Smooth muscle cell (in vitro differentiated cells): ENCODE results near the gene DDAH1. TPM values are rescaled to one million over a fixed set of nuclear protein-coding genes. Genes with fewer than 3 reads are reported as not detected.

ENCODE experiments used
- DNase-seq: peaks from one replicate; lab custom pipeline; 2025; ENCODE audit not compliant: unreplicated experiment; lab: John Stamatoyannopoulos, UW
- H2AFZ ChIP-seq: fragments of 200-600 bp; sonication (generic); 2 replicates; pipeline ENCODE4 v1.6.0; 2016; ENCODE audit warnings: antibody characterized with exemption, low read depth, mild to moderate bottlenecking
- H3F3A ChIP-seq: fragments of 200-600 bp; sonication (generic); 2 replicates; pipeline ENCODE4 v1.6.0; 2017; ENCODE audit warnings: antibody characterized with exemption, low read depth
- H3K27ac ChIP-seq: fragments of 200-600 bp; sonication (generic); 2 replicates; pipeline ENCODE4 v1.5.1; 2016; ENCODE audit warnings: low read depth, mild to moderate bottlenecking
- H3K27me3 ChIP-seq: fragments of 200-600 bp; sonication (generic); 2 replicates; pipeline ENCODE4 v1.6.1; 2016; ENCODE audit warnings: low read depth, mild to moderate bottlenecking
- H3K36me3 ChIP-seq: fragments of 200-600 bp; sonication (generic); 2 replicates; pipeline ENCODE4 v1.5.1; 2016; ENCODE audit warnings: low read depth
- H3K4me1 ChIP-seq: fragments of 200-600 bp; sonication (generic); 2 replicates; pipeline ENCODE4 v1.5.1; 2016; ENCODE audit warnings: low read depth
- H3K4me2 ChIP-seq: fragments of 200-600 bp; sonication (generic); 2 replicates; pipeline ENCODE4 v1.6.0; 2016; ENCODE audit warnings: mild to moderate bottlenecking
- H3K4me3 ChIP-seq: fragments of 200-600 bp; sonication (generic); 2 replicates; pipeline ENCODE4 v1.5.1; 2016; ENCODE audit warnings: mild to moderate bottlenecking
- H3K79me2 ChIP-seq: fragments of 200-600 bp; sonication (generic); 2 replicates; pipeline ENCODE4 v1.6.0; 2016; ENCODE audit warnings: low read depth, mild to moderate bottlenecking
- H3K9ac ChIP-seq: fragments of 200-600 bp; sonication (generic); 2 replicates; pipeline ENCODE4 v1.6.0; 2016; ENCODE audit warnings: low read depth
- H3K9me3 ChIP-seq: fragments of 200-600 bp; sonication (generic); replicated peaks from 2 replicates; pipeline ENCODE4 v1.5.1; 2016; ENCODE audit warnings: low read depth
- H4K20me1 ChIP-seq: fragments of 200-600 bp; sonication (generic); 2 replicates; pipeline ENCODE4 v1.6.0; 2016; ENCODE audit warnings: low read depth
- CTCF ChIP-seq: fragments of 200-600 bp; sonication (generic); IDR thresholded peaks from 2 replicates; pipeline ENCODE4 v1.5.1; 2017; ENCODE audit warnings: borderline replicate concordance, mild to moderate bottlenecking, antibody characterized with exemption; ENCODE audit not compliant: insufficient read depth, poor library complexity, severe bottlenecking
- WGBS: methylation state at CpG from one replicate; pipeline ENCODE4 v1.1.7; 2016; ENCODE audit warnings: low lambda C conversion rate; 5-methylcytosine and 5-hydroxymethylcytosine counted together
- polyA plus RNA-seq: library from polyadenylated mRNA; unstranded; fragments of >200 nt; fragmentation: Nextera tagmentation; extraction: Ambion mirVana; gene quantifications from 2 replicates; pipeline ENCODE4 v1.2.1, GENCODE V29; 2016
- total RNA-seq: library from RNA; depleted of rRNA; stranded (reverse); fragments of >200 nt; gene quantifications from 2 replicates; pipeline ENCODE4 v1.2.3, GENCODE V29; 2014

The DDAH1 gene
- total and polyA plus RNA-seq, 2 experiments from 2014 or later = 13.8 to 30.8 TPM

GRCh38 chr1:85315789-85316188 lies 149.2 kb downstream of the DDAH1 start:
- no peak overlapping the region for H3K4me3 ChIP-seq
- H3K27me3 ChIP-seq = no peaks in the 10 kb centered on the region
- no peaks in the 10 kb centered on the region for H3F3A ChIP-seq
- H3K36me3 ChIP-seq = no peaks in the 10 kb centered on the region
- no peaks in the 10 kb centered on the region for H3K79me2 ChIP-seq
- no peak overlapping the region for H3K9ac ChIP-seq
- H3K27ac ChIP-seq = peak overlapping the region; percentile 69
- no peaks in the 10 kb centered on the region for H4K20me1 ChIP-seq
- no peak overlapping the region for H3K4me2 ChIP-seq
- H3K4me1 ChIP-seq = peaks cover 5% of the 10 kb centered on the region
- WGBS = 84% methylated on average over 8 of the region's 8 CpGs
- H2AFZ ChIP-seq = no peak overlapping the region
- DNase-seq = no peak
- H3K9me3 ChIP-seq = no peaks in the 10 kb centered on the region
- no peak for TF ChIP-seq CTCF

- Histone ChIP-seq H3K27ac (peak overlapping the region; percentile 69), H3K79me2 (no peaks in the 10 kb centered on the region), H3K4me2 (peak overlapping the region; percentile 60), H3K4me3 (no peak overlapping the region), H2AFZ (no peak overlapping the region), H3K4me1 (peaks cover 5% of the 10 kb centered on the region), H3K9ac (peak overlapping the region; percentile 23), H4K20me1 (no peaks in the 10 kb centered on the region), H3K27me3 (no peaks in the 10 kb centered on the region), H3K9me3 (no peaks in the 10 kb centered on the region), H3K36me3 (no peaks in the 10 kb centered on the region), H3F3A (no peaks in the 10 kb centered on the region)
- no peak for DNase-seq
- no peak for TF ChIP-seq CTCF
Measured at GRCh38 chr1:85314726-85315125, 150.2 kb downstream of the DDAH1 start.

GRCh38 chr1:85313888-85314696 lies 150.9 kb downstream of the DDAH1 start:
- no peaks in the 10 kb centered on the region for H3K27me3 ChIP-seq
- H3K36me3 ChIP-seq = no peaks in the 10 kb centered on the region
- TF ChIP-seq CTCF = no peak
- no peaks in the 10 kb centered on the region for H3K9me3 ChIP-seq
- 35% methylated on average over 3 of the region's 3 CpGs for WGBS
- peaks cover 5% of the 10 kb centered on the region for H3K4me1 ChIP-seq
- no peaks in the 10 kb centered on the region for H4K20me1 ChIP-seq
- no peaks in the 10 kb centered on the region for H3K79me2 ChIP-seq
- peak overlapping the region; percentile 60 for H3K4me2 ChIP-seq
- H3K9ac ChIP-seq = peak overlapping the region; percentile 23
- H3K4me3 ChIP-seq = no peak overlapping the region
- peak overlapping the region; percentile 69 for H3K27ac ChIP-seq
- DNase-seq = no peak
- no peak overlapping the region for H2AFZ ChIP-seq
- H3F3A ChIP-seq = no peaks in the 10 kb centered on the region

- WGBS = 57% methylated on average over 2 of the region's 2 CpGs
- H3K27ac ChIP-seq = no peak overlapping the region
- H3F3A ChIP-seq = no peaks in the 10 kb centered on the region
- H3K27me3 ChIP-seq = no peaks in the 10 kb centered on the region
- H3K79me2 ChIP-seq = no peaks in the 10 kb centered on the region
- no peaks in the 10 kb centered on the region for H3K9me3 ChIP-seq
- H3K4me1 ChIP-seq = peaks cover 5% of the 10 kb centered on the region
- no peak overlapping the region for H3K9ac ChIP-seq
- H3K4me2 ChIP-seq = no peak overlapping the region
- H3K36me3 ChIP-seq = no peaks in the 10 kb centered on the region
- H3K4me3 ChIP-seq = no peak overlapping the region
- TF ChIP-seq CTCF = no peak
- H2AFZ ChIP-seq = no peak overlapping the region
- DNase-seq = no peak
- no peaks in the 10 kb centered on the region for H4K20me1 ChIP-seq
Measured at GRCh38 chr1:85311818-85312217, 153.1 kb downstream of the DDAH1 start.
